HepG2 (cell line): ENCODE measurements around the gene CRYBA2. TPM values are rescaled to one million over a fixed set of nuclear protein-coding genes. Genes with fewer than 3 reads are reported as not detected.

Source experiments
- AKAP8 ChIP-seq: sonication (generic); formaldehyde crosslinking; IDR thresholded peaks from 2 replicates; pipeline ENCODE4 v1.5.1; 2020; ENCODE audit warnings: mild to moderate bottlenecking, missing genetic modification reagents
- ARNT ChIP-seq: fragments of 450-650 bp; IDR thresholded peaks from 2 replicates; pipeline ENCODE4 v1.6.1; 2017
- E2F1 ChIP-seq: sonication (generic); formaldehyde crosslinking; IDR thresholded peaks from 2 replicates; pipeline ENCODE4 v1.5.0; 2020; ENCODE audit warnings: missing genetic modification reagents
- EHMT2 ChIP-seq: fragments of 200-600 bp; sonication (generic); IDR thresholded peaks from 2 replicates; pipeline ENCODE4 v1.7.0; 2017; ENCODE audit warnings: antibody characterized with exemption, low read depth, low read length, borderline replicate concordance
- IKZF4 ChIP-seq: sonication (generic); formaldehyde crosslinking; IDR thresholded peaks from 2 replicates; pipeline ENCODE4 v1.5.1; 2020; ENCODE audit warnings: borderline replicate concordance, mild to moderate bottlenecking, low read depth, missing genetic modification reagents; ENCODE audit errors: not compliant biosample characterization
- MAF1 ChIP-seq: sonication (generic); formaldehyde crosslinking; IDR thresholded peaks from 2 replicates; pipeline ENCODE4 v1.5.0; 2020; ENCODE audit warnings: missing genetic modification reagents, borderline replicate concordance
- NAIF1 ChIP-seq: sonication (generic); formaldehyde crosslinking; IDR thresholded peaks from 2 replicates; pipeline ENCODE4 v1.5.0; 2020; ENCODE audit warnings: mild to moderate bottlenecking, missing genetic modification reagents, borderline replicate concordance
- NR2C2 ChIP-seq: sonication (generic); formaldehyde crosslinking; IDR thresholded peaks from 2 replicates; pipeline ENCODE4 v1.4.0; 2020; ENCODE audit warnings: missing genetic modification reagents, mild to moderate bottlenecking, moderate library complexity, borderline replicate concordance
- PHB2 ChIP-seq: fragments of 450-650 bp; IDR thresholded peaks from 2 replicates; pipeline ENCODE4 v1.6.1; 2018; ENCODE audit not compliant: partially characterized antibody
- POLR2AphosphoS5 ChIP-seq: IDR thresholded peaks from 2 replicates; pipeline ENCODE4 v1.6.1; 2012; ENCODE audit warnings: low read depth, low read length
- XBP1 ChIP-seq: sonication (generic); formaldehyde crosslinking; IDR thresholded peaks from 2 replicates; pipeline ENCODE4 v1.5.0; 2020; ENCODE audit warnings: missing genetic modification reagents
- ZBTB21 ChIP-seq: sonication (generic); formaldehyde crosslinking; IDR thresholded peaks from 2 replicates; pipeline ENCODE4 v1.4.0; 2020; ENCODE audit warnings: missing genetic modification reagents
- ZNF142 ChIP-seq: sonication (generic); formaldehyde crosslinking; IDR thresholded peaks from 2 replicates; pipeline ENCODE4 v1.4.0; 2020; ENCODE audit warnings: missing genetic modification reagents
- ZNF598 ChIP-seq: sonication (generic); formaldehyde crosslinking; IDR thresholded peaks from 2 replicates; pipeline ENCODE4 v1.5.1; 2020; ENCODE audit warnings: mild to moderate bottlenecking, missing genetic modification reagents, borderline replicate concordance
- polyA plus RNA-seq, 8 experiments: library from polyadenylated mRNA; depleted of rRNA in 3 of 8; stranded (reverse) in 7 of 8; unstranded in 1 of 8; fragments of >200 nt; fragmentation: Illumina TruSeq in 4 of 8; extraction: Trizol in 4 of 8; gene quantifications; 2 replicates each; pipeline versions ENCODE4 v1.2.1 to v1.2.3, GENCODE V29; 2011 to 2016; ENCODE audit warnings: low read depth in 4 of 8, missing spikeins in 1 of 8, mixed read lengths in 1 of 8; ENCODE audit not compliant: insufficient read depth in 1 of 8
- total RNA-seq, 5 experiments: library from RNA; depleted of rRNA; stranded (reverse); fragments of >200 nt; fragmentation: Illumina TruSeq; extraction: Trizol; gene quantifications; 2 replicates each; pipeline ENCODE4 v1.2.3, GENCODE V29; 2016; ENCODE audit warnings: low read depth in 1 of 5

CRYBA2 gene
- total and polyA plus RNA-seq, 2 of the 13 experiments (the other 11 are each of a cell fraction or from before 2014, with no cell fraction given), result not detected

- TF ChIP-seq ZNF142 (CRISPR knock-in tag), result no peak
- TF ChIP-seq PHB2, result no peak
- no peak for TF ChIP-seq NAIF1 (CRISPR knock-in tag)
- TF ChIP-seq IKZF4 (CRISPR knock-in tag), result peak; percentile 51
- TF ChIP-seq E2F1, result no peak
- TF ChIP-seq NR2C2 (CRISPR knock-in tag), result 0 out of 2 replicates have a peak, but pooled peaks have one; percentile 6
- no peak for TF ChIP-seq XBP1 (CRISPR knock-in tag)
- TF ChIP-seq AKAP8 (CRISPR knock-in tag), result peak; percentile 76; the same call in 1 of the 2 replicates
- TF ChIP-seq ZBTB21, result no peak
- TF ChIP-seq MAF1 (CRISPR knock-in tag), result 0 out of 2 replicates have a peak, but pooled peaks have one; percentile 32
- TF ChIP-seq ARNT, result no peak
- TF ChIP-seq ZNF598, result 0 out of 2 replicates have a peak, but pooled peaks have one; percentile 63
- no peak for TF ChIP-seq EHMT2
- no peak for TF ChIP-seq POLR2AphosphoS5
Observed at GRCh38 chr2:219001577-219002394, 8.6 kb upstream of the CRYBA2 start (continued).
